ENCODE results near the gene PTPRT. TPM values are rescaled to one million over a fixed set of nuclear protein-coding genes. Genes with fewer than 3 reads are reported as not detected.

Gene PTPRT
- polyA plus RNA-seq, 3 donors, result not detected

DNA sequence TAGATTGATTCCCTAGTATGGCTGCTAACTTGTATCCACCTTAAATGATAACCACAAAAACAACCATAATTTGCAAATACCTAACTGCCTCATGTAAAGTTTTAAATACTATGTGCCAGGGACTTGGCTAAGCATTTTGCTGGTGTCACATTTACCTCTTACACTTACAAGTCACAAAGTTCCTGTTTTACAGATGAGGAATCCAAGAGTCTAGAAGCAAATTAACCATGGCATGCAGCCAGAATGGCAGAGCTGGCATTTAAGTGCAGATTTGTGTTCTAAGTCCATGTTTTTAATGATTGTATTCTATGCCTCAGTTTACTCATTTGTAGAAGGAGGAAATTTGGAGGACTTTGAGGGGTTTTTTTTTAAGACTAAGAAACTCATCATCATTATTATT is 696.7 kb downstream of the PTPRT start:
- DNase-seq, result peak; percentile 38 to 53 (median 51)
- Histone ChIP-seq H3K79me2 (ENCODE audit: insufficient read depth, low read length) (no peaks in the 10 kb centered on the region), H3K27me3 (ENCODE audit: control insufficient read depth in 2 of 2, insufficient read depth in 2 of 2, low read length in 2 of 2) (no peaks in the 10 kb centered on the region), H3K27ac (ENCODE audit: low read depth in 1 of 2, low read length in 2 of 2) (peak overlapping the region in 1 of 2 donors; percentile 57), H3K9me3 (replicated peaks in 1 of 2; ENCODE audit: control insufficient read depth in 1 of 2, insufficient read depth in 1 of 2, low read length in 2 of 2) (no peaks in the 10 kb centered on the region), H3K4me3 (replicated peaks in 1 of 3; ENCODE audit: low read depth in 2 of 3, low read length in 3 of 3) (peak overlapping the region in 1 of 3 experiments; percentile 12), H3K4me1 (ENCODE audit: control insufficient read depth in 1 of 2, insufficient read depth in 2 of 2, low read length in 2 of 2) (peaks cover 22 to 32% of the 10 kb centered on the region in 2 donors), H3K4me2 (replicated peaks; ENCODE audit: extremely low read depth, low read length, poor library complexity, severe bottlenecking) (peak overlapping the region; percentile 30), H3K36me3 (replicated peaks in 1 of 2; ENCODE audit: control insufficient read depth in 1 of 2, insufficient read depth in 2 of 2, low read length in 2 of 2) (no peaks in the 10 kb centered on the region), H2AFZ (ENCODE audit: insufficient read depth, low read depth, low read length, poor library complexity, severe bottlenecking) (no peak overlapping the region), H4K20me1 (ENCODE audit: insufficient read depth, low read length) (no peaks in the 10 kb centered on the region), H3K9ac (ENCODE audit: insufficient read depth, low read length, poor library complexity, severe bottlenecking) (no peak overlapping the region)
- Mint-ChIP-seq H3K4me1 (peaks cover 25% of the 10 kb centered on the region), H3K27ac (peak overlapping the region; percentile 71 to 87 (median 78)), H3K4me3 (peak overlapping the region in 1 of 2 donors; percentile 23), H3K36me3 (no peaks in the 10 kb centered on the region), H3K27me3 (ENCODE audit: low read depth in 3 of 3) (peaks cover 2 to 3% (median 3%) of the 10 kb centered on the region in 3 donors), H3K9me3 (peaks cover 0 to 2% (median 0%) of the 10 kb centered on the region in 7 donors)
- TF ChIP-seq, protein P1, sequence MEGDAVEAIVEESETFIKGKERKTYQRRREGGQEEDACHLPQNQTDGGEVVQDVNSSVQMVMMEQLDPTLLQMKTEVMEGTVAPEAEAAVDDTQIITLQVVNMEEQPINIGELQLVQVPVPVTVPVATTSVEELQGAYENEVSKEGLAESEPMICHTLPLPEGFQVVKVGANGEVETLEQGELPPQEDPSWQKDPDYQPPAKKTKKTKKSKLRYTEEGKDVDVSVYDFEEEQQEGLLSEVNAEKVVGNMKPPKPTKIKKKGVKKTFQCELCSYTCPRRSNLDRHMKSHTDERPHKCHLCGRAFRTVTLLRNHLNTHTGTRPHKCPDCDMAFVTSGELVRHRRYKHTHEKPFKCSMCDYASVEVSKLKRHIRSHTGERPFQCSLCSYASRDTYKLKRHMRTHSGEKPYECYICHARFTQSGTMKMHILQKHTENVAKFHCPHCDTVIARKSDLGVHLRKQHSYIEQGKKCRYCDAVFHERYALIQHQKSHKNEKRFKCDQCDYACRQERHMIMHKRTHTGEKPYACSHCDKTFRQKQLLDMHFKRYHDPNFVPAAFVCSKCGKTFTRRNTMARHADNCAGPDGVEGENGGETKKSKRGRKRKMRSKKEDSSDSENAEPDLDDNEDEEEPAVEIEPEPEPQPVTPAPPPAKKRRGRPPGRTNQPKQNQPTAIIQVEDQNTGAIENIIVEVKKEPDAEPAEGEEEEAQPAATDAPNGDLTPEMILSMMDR (IDR thresholded peaks at IDR 0.05), result no peak
- intact Hi-C loops (cut with micrococcal nuclease), result no loop called here

DNA sequence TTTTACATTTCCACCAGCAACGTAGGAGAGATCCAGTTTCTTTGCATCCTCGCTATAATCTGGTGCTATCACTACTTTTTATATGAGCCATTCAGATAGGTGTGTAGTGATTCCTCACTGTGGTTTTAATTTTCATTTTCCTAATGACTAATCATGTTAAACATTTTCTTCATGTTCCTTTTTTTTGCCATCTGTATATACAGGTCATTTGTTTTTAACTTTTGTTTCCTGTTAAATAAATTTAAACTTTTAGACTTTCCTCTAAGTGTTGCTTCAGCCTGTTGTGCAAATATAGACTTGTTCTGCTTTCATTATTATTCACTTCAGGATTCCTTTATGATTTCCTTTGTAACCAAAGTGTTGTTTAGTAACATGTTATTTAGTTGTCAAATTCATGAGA is 697.4 kb downstream of the PTPRT start:
- Histone ChIP-seq H2AFZ (ENCODE audit: insufficient read depth, low read depth, low read length, poor library complexity, severe bottlenecking) (no peak overlapping the region), H3K27me3 (ENCODE audit: control insufficient read depth in 2 of 2, insufficient read depth in 2 of 2, low read length in 2 of 2) (no peaks in the 10 kb centered on the region), H3K4me3 (replicated peaks in 1 of 3; ENCODE audit: low read depth in 2 of 3, low read length in 3 of 3) (peak overlapping the region in 1 of 3 experiments; percentile 38), H3K4me1 (ENCODE audit: control insufficient read depth in 1 of 2, insufficient read depth in 2 of 2, low read length in 2 of 2) (peaks cover 22 to 32% of the 10 kb centered on the region in 2 donors), H3K79me2 (ENCODE audit: insufficient read depth, low read length) (no peaks in the 10 kb centered on the region), H3K9ac (ENCODE audit: insufficient read depth, low read length, poor library complexity, severe bottlenecking) (no peak overlapping the region), H3K27ac (ENCODE audit: low read depth in 1 of 2, low read length in 2 of 2) (peak overlapping the region in 1 of 2 donors; percentile 57), H3K9me3 (replicated peaks in 1 of 2; ENCODE audit: control insufficient read depth in 1 of 2, insufficient read depth in 1 of 2, low read length in 2 of 2) (no peaks in the 10 kb centered on the region), H3K4me2 (replicated peaks; ENCODE audit: extremely low read depth, low read length, poor library complexity, severe bottlenecking) (peak overlapping the region; percentile 50), H3K36me3 (replicated peaks in 1 of 2; ENCODE audit: control insufficient read depth in 1 of 2, insufficient read depth in 2 of 2, low read length in 2 of 2) (no peaks in the 10 kb centered on the region), H4K20me1 (ENCODE audit: insufficient read depth, low read length) (no peaks in the 10 kb centered on the region)
- Mint-ChIP-seq H3K27me3 (ENCODE audit: low read depth in 3 of 3) (peaks cover 2 to 4% (median 3%) of the 10 kb centered on the region in 3 donors), H3K9me3 (peaks cover 0 to 2% (median 0%) of the 10 kb centered on the region in 7 donors), H3K36me3 (no peaks in the 10 kb centered on the region), H3K4me1 (peaks cover 25% of the 10 kb centered on the region), H3K4me3 (peak overlapping the region in 1 of 2 donors; percentile 9), H3K27ac (peak overlapping the region; percentile 48 to 87 (median 78))
- DNase-seq, result peak; percentile 45 to 66 (median 62)
- TF ChIP-seq, protein P1 (IDR thresholded peaks at IDR 0.05), result no peak
- no CpG with 5 or more reads among the region's 2 CpGs for WGBS (ENCODE audit: insufficient coverage)
- intact Hi-C loops (cut with micrococcal nuclease), result no loop called here

Data from CD14-positive monocyte (primary cell).